Measurements from ENCODE around the gene SIN3B. TPM values are rescaled to one million over a fixed set of nuclear protein-coding genes. Genes with fewer than 3 reads are reported as not detected.

SIN3B gene
- total RNA-seq (118 and 131 TPM in 2 replicates), polyA plus RNA-seq (138 and 157 TPM in 2 replicates), polyA minus RNA-seq (43.8 and 69.1 TPM in 2 replicates)
- total RNA-seq (2013) = 20.8 TPM

DNA sequence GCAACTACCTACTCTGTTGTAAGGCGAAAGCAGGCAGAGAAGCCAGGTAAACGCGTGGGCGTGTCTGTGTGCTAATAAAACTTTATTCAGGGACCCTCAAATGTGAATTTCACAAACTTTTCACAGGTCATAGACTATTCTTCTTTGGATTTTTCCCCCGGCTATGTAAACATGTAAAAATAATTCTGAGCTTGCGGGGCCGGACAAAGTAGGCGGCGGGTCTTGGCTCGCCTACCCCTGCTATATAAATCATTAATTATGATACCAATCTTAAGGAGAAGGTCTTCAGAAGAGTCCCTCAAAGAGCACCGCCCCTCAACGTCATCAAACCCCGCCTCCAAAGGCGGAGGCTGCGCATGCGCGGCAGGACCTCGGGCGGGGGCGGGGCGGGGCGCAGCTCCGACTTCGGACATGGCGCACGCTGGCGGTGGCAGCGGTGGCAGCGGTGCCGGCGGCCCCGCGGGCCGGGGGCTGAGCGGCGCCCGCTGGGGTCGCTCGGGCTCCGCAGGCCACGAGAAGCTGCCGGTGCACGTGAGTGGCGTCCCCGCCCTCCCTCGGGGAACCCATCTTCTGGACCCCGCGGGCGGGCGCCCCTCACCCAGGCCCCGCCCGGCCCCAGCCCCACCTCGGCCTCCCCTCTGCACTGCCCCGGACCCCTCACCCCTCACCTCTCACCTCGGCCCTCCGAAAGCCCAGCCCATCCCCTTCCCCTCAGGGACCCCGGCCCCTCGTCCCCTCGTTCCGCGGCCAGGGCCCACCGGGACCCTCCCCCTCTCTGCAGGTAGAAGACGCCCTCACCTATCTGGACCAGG, at the start of gene SIN3B:
Gene SIN3B (plus strand): TSS at position 389 of the 812 bp plus-strand sequence. CDS start 23 bp downstream, at position 412.
- DNase-seq (peak; percentile 97), ATAC-seq (ENCODE audit: low read depth) (peak; percentile 90)
- H4K20me1 ChIP-seq (ENCODE audit: control insufficient read depth, insufficient read depth, low read length, poor library complexity, severe bottlenecking) = no peaks in the 10 kb centered on the region
- WGBS (ENCODE audit: insufficient coverage) = 2% methylated on average over 48 of the region's 63 CpGs
- H3K27ac ChIP-seq (ENCODE audit: low read length in 2 of 2) = peak within 1 kb of the TSS; percentile 20 to 76
- H3K4me3 ChIP-seq (ENCODE audit: control extremely low read depth in 1 of 5, extremely low read depth in 1 of 5, insufficient read depth in 1 of 5, low read depth in 2 of 5, low read length in 4 of 5) = peak within 1 kb of the TSS; percentile 35 to 78 (median 66)
- H3K9me3 ChIP-seq (ENCODE audit: control extremely low read depth in 1 of 3, control insufficient read depth in 2 of 3, insufficient read depth in 1 of 3, low read length in 2 of 3) = peaks cover 0 to 9% (median 0%) of the 10 kb centered on the region in 3 donors
- H3K36me3 ChIP-seq (replicated peaks in 1 of 2; ENCODE audit: control extremely low read depth in 1 of 2, control insufficient read depth in 1 of 2, extremely low read depth in 1 of 2, insufficient read depth in 2 of 2, low read length in 1 of 2) = peaks cover 0 to 16% of the 10 kb centered on the region in 2 experiments
- TF ChIP-seq, protein P1, sequence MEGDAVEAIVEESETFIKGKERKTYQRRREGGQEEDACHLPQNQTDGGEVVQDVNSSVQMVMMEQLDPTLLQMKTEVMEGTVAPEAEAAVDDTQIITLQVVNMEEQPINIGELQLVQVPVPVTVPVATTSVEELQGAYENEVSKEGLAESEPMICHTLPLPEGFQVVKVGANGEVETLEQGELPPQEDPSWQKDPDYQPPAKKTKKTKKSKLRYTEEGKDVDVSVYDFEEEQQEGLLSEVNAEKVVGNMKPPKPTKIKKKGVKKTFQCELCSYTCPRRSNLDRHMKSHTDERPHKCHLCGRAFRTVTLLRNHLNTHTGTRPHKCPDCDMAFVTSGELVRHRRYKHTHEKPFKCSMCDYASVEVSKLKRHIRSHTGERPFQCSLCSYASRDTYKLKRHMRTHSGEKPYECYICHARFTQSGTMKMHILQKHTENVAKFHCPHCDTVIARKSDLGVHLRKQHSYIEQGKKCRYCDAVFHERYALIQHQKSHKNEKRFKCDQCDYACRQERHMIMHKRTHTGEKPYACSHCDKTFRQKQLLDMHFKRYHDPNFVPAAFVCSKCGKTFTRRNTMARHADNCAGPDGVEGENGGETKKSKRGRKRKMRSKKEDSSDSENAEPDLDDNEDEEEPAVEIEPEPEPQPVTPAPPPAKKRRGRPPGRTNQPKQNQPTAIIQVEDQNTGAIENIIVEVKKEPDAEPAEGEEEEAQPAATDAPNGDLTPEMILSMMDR (IDR thresholded peaks at IDR 0.05) = no peak
- TF ChIP-seq EZH2 (IDR thresholded peaks at IDR 0.05; ENCODE audit: borderline replicate concordance, insufficient read depth, low read depth, low read length, poor library complexity, severe bottlenecking) = no peak
- H3K4me2 ChIP-seq (replicated peaks; ENCODE audit: low read depth, low read length, poor library complexity, severe bottlenecking) = peak within 1 kb of the TSS; percentile 86
- peaks cover 31% of the 10 kb centered on the region for H3K27me3 Mint-ChIP-seq
- H3K4me1 Mint-ChIP-seq = peaks cover 51% of the 10 kb centered on the region
- H3K27me3 ChIP-seq (replicated peaks in 1 of 4; ENCODE audit: control extremely low read depth in 1 of 4, control insufficient read depth in 3 of 4, insufficient read depth in 4 of 4, low read length in 3 of 4) = peaks cover 0 to 17% (median 5%) of the 10 kb centered on the region in 4 experiments
- peak within 1 kb of the TSS; percentile 84 for H3K27ac Mint-ChIP-seq
- no peaks in the 10 kb centered on the region for H3K9me3 Mint-ChIP-seq (ENCODE audit: insufficient read depth)
- CTCF ChIA-PET = no interaction called here
- peak within 1 kb of the TSS; percentile 65 for H2AFZ ChIP-seq (ENCODE audit: insufficient read depth, low read depth, low read length, poor library complexity, severe bottlenecking)
- peaks cover 29 to 34% of the 10 kb centered on the region in 2 donors for H3K4me1 ChIP-seq (ENCODE audit: control insufficient read depth in 2 of 2, insufficient read depth in 2 of 2, low read length in 2 of 2)
- POLR2A ChIA-PET = no interaction called here
- intact Hi-C loops (cut with micrococcal nuclease) = loop anchor here (2.0 kb wide), 1 partner anchor 168 kb away; the partner anchor contains the start of genes SMIM7 and TMEM38A
- peak within 1 kb of the TSS; percentile 72 for H3K9ac ChIP-seq (ENCODE audit: low read length)
- peaks cover 17% of the 10 kb centered on the region for H3K79me2 ChIP-seq (ENCODE audit: control insufficient read depth, insufficient read depth, low read length)
- peak within 1 kb of the TSS; percentile 87 for H3K4me3 Mint-ChIP-seq

Measured in B cell (primary cell).